AG10803 (cell line): ENCODE measurements around the gene ARHGEF12.

Source experiments
- DNase-seq: peaks from one replicate; pipeline ENCODE4 v3.0.0; 2010; ENCODE audit warnings: low read depth
- H3K4me3 ChIP-seq: 2 replicates; pipeline ENCODE4 v1.5.1; 2011; ENCODE audit warnings: mild to moderate bottlenecking, low read length, control low read depth
- CTCF ChIP-seq: conservative IDR thresholded peaks from 2 replicates; pipeline ENCODE4 v1.5.1; 2011; ENCODE audit warnings: mild to moderate bottlenecking, low read length, control low read depth, inconsistent platforms

The ARHGEF12 gene

GRCh38 chr11:120335908-120336640 lies at the start of gene ARHGEF12:
Gene ARHGEF12 (plus strand): TSS chr11:120336413. CDS start chr11:120337244, 831 bp downstream.
- DNase-seq = peak; percentile 99
- TF ChIP-seq CTCF = peak; percentile 48

GRCh38 chr11:120288021-120288420 lies 48.2 kb upstream of the ARHGEF12 start:
- no peak for DNase-seq
- H3K4me3 ChIP-seq = no peak overlapping the region
- no peak for TF ChIP-seq CTCF

More at GRCh38 chr11:120335908-120336640, at the start of gene ARHGEF12:
- peak within 1 kb of the TSS; percentile 70 for H3K4me3 ChIP-seq

GRCh38 chr11:120289426-120289825 lies 46.8 kb upstream of the ARHGEF12 start:
- no peak for TF ChIP-seq CTCF
- H3K4me3 ChIP-seq = no peak overlapping the region
- DNase-seq = no peak

- H3K4me3 ChIP-seq = no peak overlapping the region
- no peak for TF ChIP-seq CTCF
These were observed 45.3 kb upstream of the ARHGEF12 start for GRCh38 chr11:120290956-120291355.

GRCh38 chr11:120293038-120293800 lies 43.0 kb upstream of the ARHGEF12 start:
- H3K4me3 ChIP-seq = no peak overlapping the region
- TF ChIP-seq CTCF = no peak
- DNase-seq = no peak

More at GRCh38 chr11:120290956-120291355, 45.3 kb upstream of the ARHGEF12 start:
- DNase-seq = no peak

- no peak for TF ChIP-seq CTCF
- DNase-seq = no peak
- H3K4me3 ChIP-seq = no peak overlapping the region
These were observed 42.1 kb upstream of the ARHGEF12 start for GRCh38 chr11:120294096-120294495.

- DNase-seq = no peak
- H3K4me3 ChIP-seq = no peak overlapping the region
- no peak for TF ChIP-seq CTCF
These were observed 41.1 kb upstream of the ARHGEF12 start for GRCh38 chr11:120295099-120295498.
